ENCODE results near the gene LRP2BP.
"Not testable (repeated sequence)": the region's sequence is repeated elsewhere in the genome, so short reads cannot be mapped to it uniquely, and the experiment has no call there.

DNA sequence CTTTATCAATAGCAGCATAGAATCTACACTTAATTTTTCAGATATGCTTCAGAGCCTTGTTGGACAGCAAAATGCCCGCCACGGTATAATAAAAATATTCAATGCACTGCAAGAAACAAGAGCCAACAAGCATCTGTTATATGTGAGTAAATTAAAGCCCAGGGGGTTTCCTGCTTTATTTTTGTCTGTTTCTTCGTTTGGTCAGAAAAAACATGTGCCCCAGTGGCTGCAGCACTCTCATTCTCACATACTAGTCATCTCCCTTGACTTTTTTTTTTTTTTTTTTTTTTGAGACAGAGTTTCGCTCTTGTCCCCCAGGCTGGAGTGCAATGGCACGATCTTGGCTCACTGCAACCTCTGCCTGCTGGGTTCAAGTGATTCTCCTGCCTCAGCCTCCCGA, 33.2 kb downstream of the LRP2BP start:
- TF ChIP-seq, protein P1, sequence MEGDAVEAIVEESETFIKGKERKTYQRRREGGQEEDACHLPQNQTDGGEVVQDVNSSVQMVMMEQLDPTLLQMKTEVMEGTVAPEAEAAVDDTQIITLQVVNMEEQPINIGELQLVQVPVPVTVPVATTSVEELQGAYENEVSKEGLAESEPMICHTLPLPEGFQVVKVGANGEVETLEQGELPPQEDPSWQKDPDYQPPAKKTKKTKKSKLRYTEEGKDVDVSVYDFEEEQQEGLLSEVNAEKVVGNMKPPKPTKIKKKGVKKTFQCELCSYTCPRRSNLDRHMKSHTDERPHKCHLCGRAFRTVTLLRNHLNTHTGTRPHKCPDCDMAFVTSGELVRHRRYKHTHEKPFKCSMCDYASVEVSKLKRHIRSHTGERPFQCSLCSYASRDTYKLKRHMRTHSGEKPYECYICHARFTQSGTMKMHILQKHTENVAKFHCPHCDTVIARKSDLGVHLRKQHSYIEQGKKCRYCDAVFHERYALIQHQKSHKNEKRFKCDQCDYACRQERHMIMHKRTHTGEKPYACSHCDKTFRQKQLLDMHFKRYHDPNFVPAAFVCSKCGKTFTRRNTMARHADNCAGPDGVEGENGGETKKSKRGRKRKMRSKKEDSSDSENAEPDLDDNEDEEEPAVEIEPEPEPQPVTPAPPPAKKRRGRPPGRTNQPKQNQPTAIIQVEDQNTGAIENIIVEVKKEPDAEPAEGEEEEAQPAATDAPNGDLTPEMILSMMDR (IDR thresholded peaks at IDR 0.05), result not testable (repeated sequence)
- not testable (repeated sequence) for TF ChIP-seq POLR2AphosphoS5 (IDR thresholded peaks at IDR 0.05)

Data from gastroesophageal sphincter (tissue), 3 donors.